Vagina (tissue), 2 donors: ENCODE results near the gene SOD3.

ENCODE experiments used
- CTCF ChIP-seq, 3 experiments: fragments of 450-650 bp in 2 of 3; fragments of 200-600 bp in 1 of 3; sonication (generic) in 1 of 3; IDR thresholded peaks; one replicate each; pipeline ENCODE4 v1.5.1; 2017 to 2019; ENCODE audit warnings: antibody characterized with exemption in 3 of 3, mild to moderate bottlenecking in 2 of 3, moderate library complexity in 2 of 3
- POLR2A ChIP-seq, 2 donors: fragments of 450-650 bp; IDR thresholded peaks; one replicate each; pipeline ENCODE4 v1.6.1; 2017; ENCODE audit warnings: antibody characterized with exemption in 2 of 2, mild to moderate bottlenecking in 2 of 2, moderate library complexity in 2 of 2
- POLR2AphosphoS5 ChIP-seq, 2 donors: sonication (generic); formaldehyde crosslinking; IDR thresholded peaks; one replicate each; pipeline ENCODE4 v1.9.0; 2017; ENCODE audit warnings: antibody characterized with exemption in 2 of 2, mild to moderate bottlenecking in 2 of 2, low read depth in 1 of 2; ENCODE audit not compliant: insufficient read depth in 1 of 2

- TF ChIP-seq POLR2A (IDR thresholded peaks at IDR 0.05) (no peak), CTCF (IDR thresholded peaks at IDR 0.05) (no peak), POLR2AphosphoS5 (IDR thresholded peaks at IDR 0.05; ENCODE audit: insufficient read depth in 1 of 2, low read depth in 1 of 2) (no peak)
These were observed 25.8 kb upstream of the SOD3 start for GRCh38 chr4:24769571-24769970.
